ENCODE data around the gene TMEM178B.

GRCh38 chr7:141431711-141432110 lies 357.8 kb downstream of the TMEM178B start:
- TF ChIP-seq CTCF (IDR thresholded peaks at IDR 0.05; ENCODE audit: poor library complexity) (no peak), EZH2 (IDR thresholded peaks at IDR 0.05; ENCODE audit: borderline replicate concordance) (no peak), EZH2phosphoT487 (IDR thresholded peaks at IDR 0.05; ENCODE audit: low read depth, severe bottlenecking, unreplicated experiment) (no peak)
